GM12874 (cell line): ENCODE data around the gene ITFG2.

Source experiments
- TF ChIP-seq, protein P1 (sequence below): IDR thresholded peaks from 2 replicates; pipeline ENCODE4 v1.5.1; 2011; ENCODE audit warnings: low read depth, mild to moderate bottlenecking, control low read depth, low read length, moderate library complexity; ENCODE audit not compliant: insufficient read depth

The ITFG2 gene

DNA sequence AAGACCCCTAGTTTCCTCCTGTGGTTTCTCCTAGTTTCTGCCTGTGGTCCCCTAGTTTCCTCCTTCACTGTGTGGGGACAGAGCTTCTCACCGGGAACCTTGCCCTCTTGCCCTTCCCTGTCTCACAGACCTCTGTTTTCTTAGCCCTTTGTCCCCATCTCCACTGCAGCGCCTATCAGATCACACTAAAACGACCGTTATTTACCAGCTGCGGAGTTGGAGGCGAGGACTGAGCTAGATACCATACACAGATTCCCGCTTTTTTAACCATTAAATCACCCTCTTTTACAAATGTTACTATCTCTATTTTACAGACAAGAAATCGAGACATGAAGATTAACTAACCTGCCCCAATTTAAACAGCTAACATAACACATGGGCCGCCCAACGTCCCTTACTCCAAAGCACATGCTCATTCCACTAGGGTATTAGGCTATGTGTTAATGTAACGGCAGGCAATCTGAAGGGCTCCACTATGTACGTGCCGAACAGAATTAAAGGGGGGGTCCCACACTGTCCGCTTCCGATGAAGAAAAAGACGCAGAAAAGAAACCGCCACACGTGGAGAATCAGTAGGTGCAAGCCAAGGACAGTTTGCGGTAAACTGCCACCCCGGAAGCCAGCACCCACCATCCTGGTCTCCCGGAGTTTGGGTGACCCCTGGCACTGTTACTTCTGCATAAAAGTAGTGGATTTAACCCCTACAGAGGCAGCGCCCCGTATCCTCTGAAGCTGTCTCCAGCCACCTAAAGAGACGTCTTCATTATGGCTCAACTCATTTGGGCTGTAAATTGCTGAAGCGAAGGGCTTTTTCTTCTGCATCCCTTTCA is 19.6 kb upstream of the ITFG2 start:
- TF ChIP-seq, protein P1, sequence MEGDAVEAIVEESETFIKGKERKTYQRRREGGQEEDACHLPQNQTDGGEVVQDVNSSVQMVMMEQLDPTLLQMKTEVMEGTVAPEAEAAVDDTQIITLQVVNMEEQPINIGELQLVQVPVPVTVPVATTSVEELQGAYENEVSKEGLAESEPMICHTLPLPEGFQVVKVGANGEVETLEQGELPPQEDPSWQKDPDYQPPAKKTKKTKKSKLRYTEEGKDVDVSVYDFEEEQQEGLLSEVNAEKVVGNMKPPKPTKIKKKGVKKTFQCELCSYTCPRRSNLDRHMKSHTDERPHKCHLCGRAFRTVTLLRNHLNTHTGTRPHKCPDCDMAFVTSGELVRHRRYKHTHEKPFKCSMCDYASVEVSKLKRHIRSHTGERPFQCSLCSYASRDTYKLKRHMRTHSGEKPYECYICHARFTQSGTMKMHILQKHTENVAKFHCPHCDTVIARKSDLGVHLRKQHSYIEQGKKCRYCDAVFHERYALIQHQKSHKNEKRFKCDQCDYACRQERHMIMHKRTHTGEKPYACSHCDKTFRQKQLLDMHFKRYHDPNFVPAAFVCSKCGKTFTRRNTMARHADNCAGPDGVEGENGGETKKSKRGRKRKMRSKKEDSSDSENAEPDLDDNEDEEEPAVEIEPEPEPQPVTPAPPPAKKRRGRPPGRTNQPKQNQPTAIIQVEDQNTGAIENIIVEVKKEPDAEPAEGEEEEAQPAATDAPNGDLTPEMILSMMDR = no peak

DNA sequence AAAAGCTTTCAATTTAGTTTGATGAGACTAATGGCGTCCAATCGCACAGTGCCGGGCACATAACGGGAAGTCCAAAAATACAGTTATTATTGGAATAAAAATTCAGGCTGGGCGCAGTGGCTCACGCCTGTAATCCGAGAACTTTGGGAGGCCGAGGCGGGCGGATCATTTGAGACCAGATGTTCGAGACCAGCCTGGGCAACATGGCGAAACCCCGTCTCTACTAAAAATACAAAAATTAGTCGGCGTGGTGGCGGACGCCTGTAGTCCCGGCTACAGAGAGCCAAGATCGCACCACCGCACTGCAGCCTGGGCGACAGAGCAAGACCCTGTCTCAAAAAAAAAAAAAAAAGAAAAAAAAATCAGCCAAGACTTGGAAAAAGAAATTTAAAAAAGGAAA is 18.9 kb upstream of the ITFG2 start:
- TF ChIP-seq, protein P1 = no peak

DNA sequence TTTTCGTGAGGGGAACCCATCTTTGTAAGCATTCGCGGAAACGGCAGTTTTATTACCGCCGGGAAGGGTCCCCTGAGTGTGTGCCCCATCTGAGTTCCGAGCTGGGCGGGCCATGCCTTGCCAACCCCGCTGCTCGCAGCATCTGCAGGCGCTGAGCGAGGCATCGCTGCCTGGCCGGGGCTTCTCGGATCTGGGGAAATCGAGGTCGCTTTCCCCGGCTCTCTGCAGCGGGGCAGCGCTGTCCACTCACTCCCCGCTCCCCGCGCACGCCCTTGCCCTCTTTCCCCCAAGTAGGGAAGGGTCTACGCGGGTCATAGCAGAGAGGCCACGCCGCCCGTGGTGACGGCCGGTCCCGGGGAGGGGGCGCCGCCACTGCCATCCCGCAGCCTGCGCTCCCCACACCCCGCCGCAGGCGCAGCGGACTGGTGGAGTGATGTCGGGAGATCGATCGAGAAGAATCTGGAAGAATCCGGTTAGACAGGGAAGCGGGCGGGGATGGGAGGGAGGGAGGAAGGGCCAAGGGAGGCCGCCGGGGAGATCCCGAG is 18.2 kb upstream of the ITFG2 start:
- TF ChIP-seq, protein P1 = no peak

DNA sequence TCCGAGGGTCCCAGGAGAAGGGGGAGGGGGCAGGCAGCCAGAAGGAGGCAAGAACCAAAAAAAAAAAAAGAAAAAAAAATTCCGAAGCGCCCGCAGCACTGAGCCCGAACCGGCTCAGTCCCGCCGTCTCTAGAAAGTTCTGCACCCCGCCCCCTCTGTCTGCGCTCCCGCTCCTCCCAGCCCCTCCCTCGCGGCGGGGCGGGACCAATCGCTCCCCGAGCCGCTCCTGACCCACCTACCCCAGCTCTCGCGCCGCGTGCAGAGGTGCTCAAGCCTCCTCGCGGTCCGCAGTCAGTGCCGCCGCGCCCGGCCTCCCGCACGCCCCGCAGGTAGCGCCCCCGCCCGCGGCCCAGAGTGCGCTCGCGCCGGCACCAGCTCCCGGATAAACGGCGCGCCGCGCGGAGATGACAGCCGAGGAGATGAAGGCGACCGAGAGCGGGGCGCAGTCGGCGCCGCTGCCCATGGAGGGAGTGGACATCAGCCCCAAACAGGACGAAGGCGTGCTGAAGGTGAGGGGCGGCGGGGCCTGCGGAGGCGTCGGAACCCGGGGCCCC is 17.7 kb upstream of the ITFG2 start, which contains the start of gene FKBP4:
FKBP4 (plus strand) TSS at position 235 of the 554 bp plus-strand sequence; CDS start at position 405, 170 bp downstream.
- TF ChIP-seq, protein P1 = 0 out of 2 replicates have a peak, but pooled peaks have one; percentile 1

DNA sequence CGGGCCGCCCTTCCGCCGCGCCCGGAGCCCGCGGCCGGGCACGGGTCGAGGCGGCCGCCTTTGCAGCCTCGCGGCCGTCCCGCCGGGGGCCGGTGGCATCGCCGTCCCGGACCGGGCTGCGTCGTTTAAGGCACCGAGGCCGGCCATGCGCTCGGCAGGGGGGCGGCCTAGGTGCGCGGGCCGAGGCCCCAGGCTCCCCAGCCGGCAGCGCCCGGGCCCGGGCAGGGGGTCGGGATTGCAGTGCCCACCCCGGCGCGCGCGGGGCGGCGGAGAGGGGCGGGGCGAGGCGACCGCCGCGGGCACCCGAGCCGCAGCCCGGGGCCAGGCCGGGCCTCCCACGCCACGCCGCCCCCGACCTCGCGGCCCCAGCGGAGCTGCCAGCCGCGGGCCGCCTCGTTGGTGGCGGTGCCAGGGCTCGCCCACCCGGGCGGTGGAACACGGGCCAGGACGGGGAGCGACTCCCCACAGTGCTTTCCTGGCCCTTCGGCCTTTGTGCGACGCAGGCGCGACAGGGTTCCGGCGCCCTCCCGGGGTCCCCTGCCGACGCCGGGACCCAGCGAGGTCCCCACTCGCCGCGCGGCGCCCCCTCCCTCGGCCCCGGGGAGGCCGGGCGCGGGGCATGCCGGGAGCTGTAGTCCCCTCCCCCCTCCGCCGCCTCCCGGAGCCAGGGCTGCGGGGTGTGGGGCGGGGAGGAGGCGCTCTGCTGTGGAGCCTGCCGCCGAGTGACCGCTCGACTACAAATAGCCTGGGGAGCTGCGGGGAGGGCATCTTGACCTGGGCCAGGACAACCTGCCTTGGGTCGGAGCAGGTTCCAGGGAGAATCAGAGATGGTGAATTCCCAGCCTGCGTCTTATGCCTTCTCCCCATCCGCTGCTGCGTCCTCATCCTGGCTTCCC is 16.9 kb upstream of the ITFG2 start:
- TF ChIP-seq, protein P1 = no peak

DNA sequence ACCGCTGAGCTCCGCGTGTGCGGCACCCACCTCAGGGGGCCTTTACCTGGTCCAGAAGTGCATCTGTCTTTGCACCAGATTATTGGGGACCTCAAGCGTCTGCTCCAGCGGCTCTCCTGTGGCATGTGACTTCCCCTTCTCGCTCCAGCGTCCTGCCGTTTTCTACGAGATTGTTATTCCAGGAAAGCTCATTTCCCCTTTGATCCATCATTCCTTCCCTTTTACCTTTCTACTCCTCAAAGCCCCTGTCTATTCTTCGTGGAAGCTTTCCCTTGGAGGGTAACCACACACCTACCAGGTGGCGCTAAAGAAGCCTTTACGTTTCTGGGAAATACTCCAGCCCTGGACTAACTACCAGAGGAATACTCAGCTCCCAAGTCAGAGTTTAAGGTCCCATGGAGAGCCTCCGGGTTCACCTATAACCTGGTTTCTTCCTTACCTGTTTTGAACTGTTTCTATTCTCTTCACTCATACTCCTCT is 16.2 kb upstream of the ITFG2 start:
- TF ChIP-seq, protein P1 = no peak
